T-helper 2 cell (primary cell): ENCODE data around the gene SMG7.

Source experiments
- DNase-seq, 5 experiments: peaks; one replicate each; pipeline versions ENCODE4 v3.0.0 to v3.0.0-alpha.2; 2012 to 2022

Gene SMG7

DNA sequence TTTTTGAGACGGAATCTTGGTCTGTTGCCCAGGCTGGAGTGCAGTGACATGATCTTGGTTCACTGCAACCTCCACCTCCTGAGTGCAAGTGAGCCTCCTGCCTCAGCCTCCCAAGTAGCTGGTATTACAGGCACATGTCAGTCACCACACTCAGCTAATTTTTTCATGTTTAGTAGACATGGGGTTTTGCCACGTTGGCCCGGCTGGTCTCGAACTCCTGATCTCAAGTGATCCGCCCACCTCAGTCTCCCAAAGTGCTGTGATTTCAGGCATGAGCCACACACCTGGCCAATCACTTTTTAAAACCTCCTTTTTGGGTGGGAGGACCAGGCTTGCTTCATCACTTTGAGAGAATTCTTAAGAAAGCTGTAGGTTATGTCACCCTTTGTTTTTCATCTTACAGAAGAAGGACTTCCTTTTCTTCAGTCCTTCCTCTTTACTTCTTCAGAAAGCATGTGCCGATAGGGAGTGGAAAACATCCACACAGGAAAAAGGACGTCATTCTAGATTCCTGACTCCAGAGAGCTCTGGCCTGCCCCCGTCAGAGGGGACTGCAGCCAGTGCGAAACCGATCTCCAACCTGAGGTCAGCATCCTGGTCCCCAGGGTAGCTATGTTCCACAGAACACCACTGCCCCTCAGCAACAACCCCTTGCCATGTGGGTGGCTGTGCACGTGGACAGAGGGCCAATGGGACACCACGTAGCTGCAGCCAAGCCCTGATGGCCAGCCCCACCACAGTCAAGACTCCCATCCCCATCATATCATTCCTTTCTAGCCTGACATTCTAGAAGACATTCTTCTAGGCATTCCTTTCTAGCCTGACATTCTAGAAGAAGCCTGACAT is 96.1 kb downstream of the SMG7 start:
- no peak for DNase-seq

DNA sequence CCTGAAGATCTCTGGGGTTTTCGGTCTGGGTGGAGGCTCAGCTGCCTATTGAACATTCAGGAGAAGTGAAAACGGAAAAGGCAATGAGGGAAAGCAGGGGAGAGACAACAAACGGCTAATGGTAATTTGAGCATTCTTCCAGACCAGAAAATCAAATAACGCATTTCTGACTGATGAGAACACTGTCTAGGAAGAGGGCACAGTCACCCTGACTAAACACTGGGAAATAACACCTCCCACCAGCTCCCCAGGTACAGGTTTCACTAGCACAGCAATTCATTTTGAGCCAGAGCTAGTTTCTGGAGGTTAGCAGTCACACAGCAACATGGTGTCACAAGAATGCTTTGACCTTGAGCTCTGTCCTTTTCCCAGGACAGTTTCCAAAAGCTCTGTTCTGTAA is 96.8 kb downstream of the SMG7 start:
- DNase-seq, result no peak

DNA sequence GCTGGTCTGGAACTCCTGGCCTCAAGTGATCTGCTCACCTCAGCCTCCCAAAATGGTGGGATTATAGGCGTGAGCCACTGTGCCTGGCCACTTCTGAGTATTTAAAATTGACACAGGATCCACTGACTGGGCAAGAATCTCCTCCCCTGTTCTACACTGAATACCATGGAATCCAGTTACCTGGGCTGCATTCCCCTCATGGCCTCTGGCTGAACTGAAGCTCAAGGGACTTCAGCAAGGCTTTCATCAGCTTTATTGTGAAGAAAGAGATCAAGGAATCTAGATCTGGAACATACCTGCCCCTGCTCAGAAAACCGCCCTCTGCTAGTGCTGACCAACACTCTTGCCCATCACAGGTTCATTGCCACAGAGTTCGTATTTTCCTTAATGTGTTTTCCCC is 97.5 kb downstream of the SMG7 start:
- no peak for DNase-seq

DNA sequence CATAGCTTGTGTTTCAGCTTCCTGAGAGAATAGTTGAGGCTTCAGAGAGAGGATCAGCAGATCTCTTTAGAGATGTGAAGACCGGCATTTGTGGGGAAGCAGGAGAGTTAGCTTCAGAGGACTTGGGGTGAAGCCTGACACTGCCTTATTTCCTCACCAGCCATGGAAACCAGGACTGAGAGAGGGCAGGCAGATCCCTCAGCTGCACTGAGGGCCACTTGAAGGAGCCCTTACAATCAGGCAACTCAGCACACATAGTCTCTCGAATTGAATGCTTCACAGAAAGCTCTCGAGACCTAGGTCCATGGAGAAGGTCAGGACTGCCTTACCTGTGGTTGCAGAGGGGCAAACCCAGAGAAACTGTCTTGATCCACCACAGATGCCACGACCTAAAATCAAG is 98.2 kb downstream of the SMG7 start:
- no peak for DNase-seq

DNA sequence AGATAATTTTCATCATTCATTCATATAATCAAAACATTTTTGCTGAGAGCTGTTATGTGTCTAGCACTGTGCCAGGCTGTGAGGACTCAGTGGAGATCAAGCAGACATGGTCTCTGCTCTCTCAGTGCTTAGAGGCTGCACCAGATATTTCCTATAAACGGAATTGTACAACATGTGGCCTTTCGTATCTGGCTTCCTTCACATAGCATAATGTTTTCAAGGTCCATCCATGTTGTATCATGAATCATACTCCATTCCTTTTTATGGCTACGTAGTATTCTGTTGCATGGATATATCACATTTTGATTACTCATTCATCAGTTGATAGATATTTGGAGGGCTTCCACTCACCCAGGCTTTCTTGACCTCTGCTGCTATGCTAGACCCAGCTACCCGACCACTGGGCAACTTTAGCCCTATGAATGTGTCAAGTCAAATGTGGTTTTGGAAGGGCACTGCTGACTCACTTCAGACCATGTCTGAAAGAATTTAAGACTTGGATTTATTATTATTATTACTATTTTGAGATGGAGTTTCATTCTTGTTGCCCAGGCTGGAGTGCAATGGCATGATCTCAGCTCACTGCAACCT is 99.5 kb downstream of the SMG7 start:
- no peak for DNase-seq

DNA sequence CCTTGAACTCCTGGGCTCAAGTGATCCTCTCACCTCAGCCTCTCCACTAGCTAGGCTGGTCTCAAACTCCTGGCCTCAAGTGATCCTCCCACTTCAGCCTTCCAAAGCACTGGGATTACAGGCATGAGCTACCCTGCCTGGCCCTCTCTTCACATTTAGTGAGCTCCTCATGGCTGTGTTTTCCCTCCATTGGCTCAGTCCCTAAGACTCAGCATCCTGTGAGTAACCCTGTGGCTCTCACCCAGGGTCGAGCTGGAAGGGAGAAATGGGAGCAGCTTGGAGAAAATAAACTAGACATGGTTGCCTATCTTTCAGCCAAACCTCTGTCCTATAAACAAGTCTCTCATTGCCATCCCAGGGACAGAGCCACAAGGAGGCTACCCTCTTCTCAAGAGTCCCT is 100.4 kb downstream of the SMG7 start:
- no peak for DNase-seq

DNA sequence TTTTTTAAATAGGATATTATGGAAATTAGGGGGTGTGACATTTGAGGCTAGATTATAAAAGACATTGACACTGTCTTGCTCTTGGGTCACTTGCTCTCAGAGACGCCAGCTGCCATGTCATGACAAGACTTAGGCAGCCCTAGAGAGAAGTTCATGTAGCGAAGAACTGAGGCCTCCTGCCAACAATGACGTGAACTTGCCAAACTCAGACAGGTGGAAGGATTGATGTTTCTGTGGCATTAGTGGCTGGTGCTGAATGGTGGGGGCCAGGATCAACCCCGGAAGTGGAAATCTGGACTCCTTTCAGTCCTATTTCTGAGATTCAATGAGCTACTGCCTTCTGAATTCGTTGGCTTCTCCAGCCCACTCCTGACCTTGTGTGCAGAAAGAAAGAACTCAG is 103.3 kb downstream of the SMG7 start:
- DNase-seq, result no peak

DNA sequence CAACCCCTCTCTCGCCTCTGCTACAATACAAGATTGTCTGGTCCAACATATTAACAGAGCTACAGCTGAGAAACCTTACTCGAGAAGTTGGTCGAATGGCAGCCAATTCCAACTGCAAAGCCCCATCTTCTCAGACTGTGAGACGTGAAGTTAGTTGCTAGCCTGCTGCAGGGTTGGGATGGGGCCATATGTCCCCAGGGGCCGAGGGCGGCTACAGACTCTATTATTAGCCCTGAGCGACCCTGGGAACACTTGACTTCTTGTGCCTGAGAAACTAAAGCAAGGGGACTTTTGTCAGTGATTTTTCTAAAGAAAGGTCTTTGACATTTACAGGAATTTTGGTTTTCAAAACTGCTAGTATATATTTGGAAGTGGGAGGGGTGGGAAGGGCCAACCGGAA is 104.2 kb downstream of the SMG7 start:
- DNase-seq, result no peak

DNA sequence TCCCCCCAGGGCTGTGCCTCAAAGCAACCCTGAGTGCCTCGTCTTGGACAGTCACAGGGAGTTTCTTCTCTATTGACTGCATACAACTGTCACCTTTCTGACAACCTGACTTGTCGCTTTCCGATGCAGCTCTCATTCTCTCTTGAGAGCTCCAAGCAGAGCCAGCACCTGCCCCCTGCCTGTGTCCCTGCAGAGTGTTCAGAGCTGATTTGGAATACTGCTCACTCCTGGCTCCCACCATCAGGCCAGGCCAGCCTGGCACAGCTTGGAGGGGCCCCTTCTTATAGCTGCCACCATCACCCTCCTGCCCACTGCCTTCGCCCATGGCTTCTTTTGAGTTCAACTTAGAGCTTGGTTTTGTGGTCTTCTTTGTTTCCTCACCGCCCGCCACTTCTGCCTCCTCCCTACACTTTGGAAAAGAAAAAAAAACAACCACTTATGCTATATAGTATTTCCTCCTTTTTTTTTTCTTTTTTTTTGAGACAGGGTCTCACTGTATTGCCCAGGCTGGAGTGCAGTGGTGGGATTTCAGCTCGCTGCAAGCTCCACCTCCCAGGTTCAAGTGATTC is 105.7 kb downstream of the SMG7 start:
- no peak for DNase-seq

DNA sequence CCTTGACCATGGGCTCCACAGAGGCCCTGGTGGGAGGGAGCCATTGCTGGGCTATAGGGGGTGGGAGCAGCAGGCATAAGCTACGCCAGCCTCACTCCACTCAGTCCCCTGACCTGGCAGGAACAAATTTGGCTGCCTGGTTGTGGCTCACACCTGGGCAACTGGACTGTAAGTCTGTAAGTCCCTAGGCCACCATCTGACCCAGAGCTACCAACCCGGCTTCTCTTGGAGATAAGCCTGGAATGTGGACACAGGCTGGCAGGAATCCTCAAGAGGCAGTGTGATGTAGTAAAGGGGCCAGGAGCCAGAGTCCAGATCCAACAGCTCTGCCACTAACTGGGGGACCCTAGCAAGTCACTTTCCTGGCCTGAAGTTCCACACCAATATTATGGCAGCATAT is 106.6 kb downstream of the SMG7 start:
- no peak for DNase-seq

DNA sequence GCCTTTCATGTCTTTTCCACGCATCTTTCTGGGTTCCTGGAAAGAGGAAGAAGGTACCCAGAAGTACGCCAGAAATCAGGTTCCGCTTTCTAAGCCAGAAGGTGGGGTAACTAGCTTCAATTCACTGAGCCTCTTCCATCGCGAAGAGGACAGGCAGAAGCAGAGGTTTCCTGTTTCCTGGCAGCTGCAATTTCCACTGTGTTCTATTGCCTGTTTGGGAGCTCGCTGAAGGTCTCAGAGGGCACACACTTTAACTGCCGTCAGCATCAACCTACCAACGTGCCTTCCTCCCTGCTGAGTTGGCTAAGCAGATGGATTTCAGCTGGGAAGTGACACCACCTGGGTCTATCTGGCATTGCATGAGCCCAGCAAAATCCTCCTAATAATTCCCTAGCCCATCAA is 108.0 kb downstream of the SMG7 start:
- peak in 1 of 5 experiments; percentile 30 for DNase-seq

DNA sequence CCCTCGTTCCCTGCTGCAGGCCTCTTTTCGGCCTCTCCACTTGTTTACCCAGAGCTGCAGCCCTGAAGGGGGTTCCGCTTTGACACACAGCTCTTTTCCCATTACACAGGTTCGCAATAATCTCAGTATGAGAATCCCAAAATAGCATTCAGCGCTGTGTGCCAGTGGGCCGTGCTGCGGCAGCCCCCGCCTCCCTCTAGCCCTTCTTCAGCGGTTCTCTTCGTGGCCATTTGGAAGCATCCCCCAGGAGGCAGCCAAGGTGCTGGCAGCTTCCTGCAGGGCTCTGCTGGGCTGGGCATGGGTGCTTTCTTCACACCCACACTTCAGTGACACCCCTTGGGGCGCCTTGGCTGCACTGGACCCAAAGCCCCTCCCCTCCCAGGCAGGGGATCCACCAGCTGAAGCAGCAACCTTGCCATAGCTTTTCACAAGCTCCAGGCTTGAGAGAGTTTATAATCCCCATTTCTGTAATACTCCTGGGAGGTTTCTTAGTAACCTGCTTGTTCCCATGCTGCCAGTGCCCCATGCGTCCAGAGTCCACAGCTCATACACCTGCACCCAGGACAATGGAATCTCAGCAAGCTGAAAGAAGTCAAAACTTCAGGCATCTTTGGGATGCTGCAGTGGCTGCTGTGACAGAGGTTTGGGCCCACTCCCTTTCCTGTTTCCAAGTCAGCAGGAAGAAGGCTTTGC is 109.9 kb downstream of the SMG7 start:
- no peak for DNase-seq

DNA sequence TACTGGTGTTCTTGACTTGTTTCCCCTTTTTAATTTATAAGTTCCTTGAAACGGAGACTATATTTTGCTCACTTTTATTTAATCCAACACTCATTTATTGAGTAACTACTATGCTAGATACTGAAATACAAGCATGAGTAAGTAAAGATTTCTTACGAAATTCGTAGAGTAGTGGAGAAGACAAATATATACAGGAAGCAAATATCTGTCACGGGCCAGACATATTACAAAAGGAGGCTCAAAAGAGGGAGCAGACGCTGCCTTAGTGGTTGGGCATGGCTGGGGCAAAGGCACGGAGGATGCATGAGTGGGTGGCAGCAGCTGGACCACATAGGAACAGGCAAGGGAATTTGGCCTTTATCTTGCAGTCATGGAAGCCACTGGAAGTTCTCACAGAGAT is 111.2 kb downstream of the SMG7 start:
- DNase-seq, result no peak

DNA sequence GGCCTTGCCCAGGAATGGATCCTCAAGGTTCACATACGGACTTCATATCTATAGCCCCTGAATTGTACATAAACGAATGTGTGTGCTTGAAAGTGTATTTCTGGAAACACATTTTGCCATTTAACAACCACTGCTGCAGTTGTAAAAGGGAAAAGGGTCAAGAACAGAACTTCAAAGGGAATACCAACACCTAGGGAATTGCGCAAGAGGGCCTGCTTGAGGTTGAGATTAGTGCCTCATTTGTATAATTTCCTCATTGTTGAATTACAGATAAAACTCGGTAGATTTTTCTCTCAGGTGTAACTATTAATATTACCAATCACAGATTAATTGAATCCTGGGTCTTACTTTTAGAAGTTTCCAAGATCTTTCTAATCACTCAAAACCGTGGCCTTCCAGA is 111.8 kb downstream of the SMG7 start:
- DNase-seq, result no peak

DNA sequence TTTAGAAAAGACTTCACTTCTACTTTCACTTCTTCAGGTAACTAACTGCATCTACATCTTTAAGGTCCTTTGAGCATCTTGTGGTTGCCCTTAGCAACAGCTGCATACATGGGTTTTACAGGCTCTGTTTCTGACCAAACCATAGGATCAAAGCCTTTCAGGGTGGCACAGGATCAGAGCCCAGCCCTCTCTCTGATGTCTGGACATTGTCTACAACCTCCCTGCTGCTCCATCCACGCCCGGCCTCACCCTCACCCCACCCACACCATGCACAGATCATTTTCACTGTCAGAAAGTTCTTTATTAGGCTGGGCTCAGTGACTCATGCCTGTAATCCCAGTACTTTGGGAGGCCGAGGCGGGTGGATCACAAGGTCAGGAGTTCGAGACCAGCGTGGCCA is 112.7 kb downstream of the SMG7 start:
- peak in 1 of 5 experiments; percentile 31 for DNase-seq

DNA sequence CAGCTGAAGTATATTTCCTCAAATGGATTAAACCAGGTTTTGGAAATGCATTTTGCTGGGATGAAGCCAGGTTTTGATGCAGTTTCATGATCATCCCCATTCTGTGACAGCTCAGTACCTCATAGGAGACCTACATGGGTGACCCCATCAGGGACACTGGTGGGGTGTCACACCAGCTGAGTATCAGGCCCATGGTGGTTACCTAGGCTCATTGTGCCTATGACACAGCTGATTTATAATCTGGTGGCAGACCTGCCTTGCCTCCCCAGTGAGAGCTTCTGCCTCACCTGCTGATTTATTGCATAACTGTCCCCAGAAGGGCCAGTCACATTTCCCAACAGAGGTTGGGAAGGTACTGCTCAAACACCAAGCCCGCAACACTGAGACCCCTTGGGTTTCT is 114.2 kb downstream of the SMG7 start:
- DNase-seq, result no peak

DNA sequence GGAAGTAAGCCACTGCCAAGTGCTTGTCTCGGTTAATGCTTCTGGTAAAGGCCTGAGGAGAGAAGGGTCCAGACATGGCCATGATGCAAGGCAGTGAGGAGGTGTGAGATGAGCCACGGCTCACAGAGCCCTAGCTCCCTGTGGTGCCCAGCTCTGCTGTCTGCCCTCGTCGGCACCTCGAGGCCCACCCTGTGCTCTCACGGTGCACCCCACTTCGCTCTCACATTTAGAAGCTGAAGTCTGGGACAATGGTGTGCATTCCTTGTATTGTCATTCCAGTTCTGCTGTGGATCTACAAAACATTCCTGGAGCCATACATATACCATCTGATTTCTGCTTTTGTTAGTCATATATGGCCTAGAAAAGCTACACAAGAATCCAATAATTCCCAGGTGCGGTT is 114.6 kb downstream of the SMG7 start:
- DNase-seq, result no peak

DNA sequence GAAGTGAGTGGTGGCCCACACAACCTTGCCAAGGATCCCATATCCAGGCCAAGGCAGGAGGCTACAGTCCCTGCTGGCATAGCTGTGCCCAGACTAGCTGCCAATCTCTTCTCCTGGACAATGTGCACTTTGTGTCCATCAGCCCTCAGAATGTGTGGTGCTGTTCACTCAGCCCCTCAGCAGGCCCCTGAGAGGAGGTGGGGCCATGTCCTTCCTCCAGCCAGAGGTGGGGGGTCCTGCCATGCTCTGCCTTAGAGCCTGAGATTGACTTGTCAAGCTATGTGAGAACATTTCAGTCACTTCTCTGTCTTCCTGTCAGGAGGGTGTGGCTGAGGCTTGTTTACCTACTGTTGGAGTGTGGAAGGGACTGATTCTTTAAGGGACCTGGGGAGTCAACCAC is 116.5 kb downstream of the SMG7 start:
- peak in 1 of 5 experiments; percentile 38 for DNase-seq

DNA sequence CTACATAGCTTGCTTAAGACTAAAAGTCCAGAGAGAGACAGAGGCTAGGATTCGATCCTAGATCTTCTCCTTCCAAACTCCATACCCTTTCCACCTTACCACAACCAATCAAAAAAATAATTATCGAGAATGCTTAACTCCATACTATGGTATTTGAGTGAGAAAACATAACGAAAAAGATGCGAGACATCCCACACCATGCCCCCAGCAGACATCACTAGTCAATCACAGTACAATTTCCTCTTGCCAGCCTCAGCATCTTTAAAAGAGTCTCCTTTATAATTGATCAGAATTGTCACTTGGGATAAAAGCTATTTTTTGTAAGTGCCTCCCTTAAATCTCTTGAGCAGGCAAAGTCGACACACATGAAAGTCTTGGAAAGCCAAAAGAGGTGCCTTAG is 117.1 kb downstream of the SMG7 start:
- DNase-seq, result peak in 1 of 5 experiments; percentile 48

DNA sequence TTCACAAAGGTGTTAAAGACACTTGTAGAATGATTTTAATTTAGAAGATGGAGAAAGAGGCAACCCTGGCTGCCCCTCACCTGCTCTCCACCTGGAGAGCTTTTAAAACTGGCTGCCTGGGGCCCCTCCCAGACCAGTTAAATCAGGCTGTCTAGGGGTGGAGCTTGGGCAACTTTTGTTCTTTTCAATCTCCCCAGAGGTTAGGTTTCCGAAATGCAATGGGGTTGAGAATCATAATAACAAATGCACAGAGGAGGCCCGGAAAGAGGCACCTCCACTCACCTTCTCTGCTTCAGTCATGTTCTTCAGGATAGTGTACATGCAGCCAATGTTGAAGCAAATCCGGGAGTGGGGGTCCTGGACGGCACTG is 117.6 kb downstream of the SMG7 start:
- DNase-seq, result peak in 1 of 5 experiments; percentile 44

DNA sequence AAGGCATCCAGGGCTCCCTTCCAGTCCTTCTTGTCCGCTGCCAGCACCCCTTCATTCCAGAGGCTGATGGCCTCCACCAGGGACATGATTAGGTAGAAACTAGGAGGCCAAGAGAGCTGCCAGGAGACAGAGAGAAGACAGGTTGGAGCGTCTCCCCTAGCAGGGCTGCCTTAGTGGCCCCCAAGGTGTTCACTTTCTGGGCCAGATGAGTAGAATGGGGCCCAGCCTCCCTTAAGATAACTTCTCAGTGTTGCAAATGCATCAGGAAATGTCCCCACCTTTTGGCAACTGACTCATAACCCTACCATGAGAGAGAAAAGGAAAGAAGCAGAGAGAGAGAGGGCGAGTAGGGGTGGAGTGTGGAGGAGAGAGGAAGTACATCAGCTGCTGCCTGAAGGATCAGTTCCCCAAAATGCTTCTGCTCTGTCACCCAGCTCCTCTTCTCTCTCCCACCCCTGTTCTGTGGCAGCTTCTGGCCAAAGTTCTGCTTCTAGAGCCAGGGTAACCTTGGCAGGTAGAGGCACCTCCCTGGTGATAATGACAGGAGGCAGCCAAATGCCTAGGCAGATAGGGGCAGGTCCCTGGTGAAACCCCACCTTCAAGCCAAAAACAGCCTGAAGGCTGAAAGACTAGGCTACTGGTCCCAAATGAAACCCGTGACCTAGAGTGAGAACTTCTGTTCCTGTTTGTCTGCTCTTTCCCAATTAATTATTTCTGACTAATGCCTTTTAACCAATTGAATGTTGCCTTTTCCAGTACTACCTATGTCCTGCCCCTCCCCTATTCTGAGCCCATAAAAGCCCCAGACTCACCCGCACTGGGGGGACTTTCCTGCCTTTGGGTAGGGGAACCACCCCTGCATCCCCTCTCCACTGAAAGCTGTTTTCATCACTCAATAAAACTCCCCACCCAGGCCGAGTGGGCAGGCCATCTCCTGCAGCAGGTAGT is 118.2 kb downstream of the SMG7 start, which contains the start of gene NCF2:
Gene NCF2, minus strand, starts transcription at position 216 of the 948 bp plus-strand sequence. Its CDS starts 130 bp downstream, at position 86.
- peak in 1 of 5 experiments; percentile 89 for DNase-seq

DNA sequence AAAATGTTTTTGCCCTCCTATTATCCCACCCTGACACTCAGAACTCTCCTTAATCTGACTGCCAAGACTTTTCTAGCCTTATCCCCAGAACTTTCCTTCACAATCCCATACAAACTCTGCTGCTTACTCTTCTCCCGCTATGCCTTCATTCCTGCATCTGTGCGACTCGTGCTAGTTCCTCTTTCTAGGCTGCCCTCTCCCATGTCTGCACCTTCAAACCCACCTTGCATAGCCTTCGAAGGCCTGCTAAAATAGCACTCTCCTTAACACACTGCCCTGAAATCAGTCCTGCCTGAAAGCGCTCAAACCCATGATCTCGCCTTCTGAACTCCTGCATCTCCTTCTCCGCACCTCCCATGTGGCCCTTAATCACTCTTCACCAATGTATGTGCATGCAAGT is 120.4 kb downstream of the SMG7 start:
- DNase-seq, result no peak
